Measurements from ENCODE around the gene TCF25. TPM values are rescaled to one million over a fixed set of nuclear protein-coding genes. Genes with fewer than 3 reads are reported as not detected.

TCF25 gene
- total RNA-seq, 1 experiment from 2014 or later, result 79.6 TPM

- intact Hi-C loops (cut with micrococcal nuclease), result no loop called here
- Histone ChIP-seq H3K27ac (ENCODE audit: low read length) (no peak overlapping the region), H3K4me3 (ENCODE audit: low read length) (no peak overlapping the region), H3K9me3 (ENCODE audit: low read length) (no peaks in the 10 kb centered on the region), H3K79me2 (ENCODE audit: low read length) (no peaks in the 10 kb centered on the region), H3K4me2 (ENCODE audit: low read length) (no peak overlapping the region), H3K27me3 (ENCODE audit: low read length) (no peaks in the 10 kb centered on the region), H3K4me1 (ENCODE audit: insufficient read depth, low read length) (peaks cover 8% of the 10 kb centered on the region), H2AFZ (ENCODE audit: low read length) (no peak overlapping the region), H3K9me2 (replicated peaks; ENCODE audit: low read length) (no peaks in the 10 kb centered on the region), H4K20me1 (ENCODE audit: low read length) (no peaks in the 10 kb centered on the region), H3K36me3 (ENCODE audit: low read depth, low read length) (no peaks in the 10 kb centered on the region), H3K9ac (ENCODE audit: low read length) (no peak overlapping the region), H3F3A (ENCODE audit: low read length, unreplicated experiment) (no peaks in the 10 kb centered on the region)
- CTCF ChIA-PET, result no interaction called here
- POLR2A ChIA-PET (ENCODE audit: unreplicated experiment), result no interaction called here
- DNase-seq (no peak), ATAC-seq (no peak)
- BruUV-seq (replicated peaks), result no TSS peak
- TF ChIP-seq CTCF (conservative IDR thresholded peaks at IDR 0.05; ENCODE audit: low read depth, low read length) (no peak), EZH2phosphoT487 (IDR thresholded peaks at IDR 0.05; ENCODE audit: borderline replicate concordance, low read length) (no peak), EZH2 (IDR thresholded peaks at IDR 0.05; ENCODE audit: low read length, unreplicated experiment) (no peak)
Observed at GRCh38 chr16:89858973-89859614, 14.3 kb upstream of the TCF25 start.

GRCh38 chr16:89859615-89860007 is 13.8 kb upstream of the TCF25 start:
- ATAC-seq (no peak), DNase-seq (no peak)
- no peaks in the 10 kb centered on the region for H3K27me3 ChIP-seq (ENCODE audit: low read length)
- no peak overlapping the region for H2AFZ ChIP-seq (ENCODE audit: low read length)
- H3F3A ChIP-seq (ENCODE audit: low read length, unreplicated experiment), result no peaks in the 10 kb centered on the region
- ChIA-PET POLR2A (ENCODE audit: unreplicated experiment) (no interaction called here), CTCF (no interaction called here)
- BruUV-seq (replicated peaks), result no TSS peak
- H3K9ac ChIP-seq (ENCODE audit: low read length), result no peak overlapping the region
- TF ChIP-seq EZH2phosphoT487 (IDR thresholded peaks at IDR 0.05; ENCODE audit: borderline replicate concordance, low read length) (no peak), CTCF (conservative IDR thresholded peaks at IDR 0.05; ENCODE audit: low read depth, low read length) (no peak), EZH2 (IDR thresholded peaks at IDR 0.05; ENCODE audit: low read length, unreplicated experiment) (no peak)
- no peaks in the 10 kb centered on the region for H3K9me2 ChIP-seq (replicated peaks; ENCODE audit: low read length)
- no peaks in the 10 kb centered on the region for H3K36me3 ChIP-seq (ENCODE audit: low read depth, low read length)
- H3K4me1 ChIP-seq (ENCODE audit: insufficient read depth, low read length), result peaks cover 13% of the 10 kb centered on the region
- intact Hi-C loops (cut with micrococcal nuclease), result loop anchor here (2.0 kb wide), 2 partner anchors 41 to 67 kb away; no protein-coding TSS in a partner anchor
- no peaks in the 10 kb centered on the region for H3K9me3 ChIP-seq (ENCODE audit: low read length)
- H3K4me3 ChIP-seq (ENCODE audit: low read length), result no peak overlapping the region
- no peaks in the 10 kb centered on the region for H3K79me2 ChIP-seq (ENCODE audit: low read length)
- no peaks in the 10 kb centered on the region for H4K20me1 ChIP-seq (ENCODE audit: low read length)
- H3K4me2 ChIP-seq (ENCODE audit: low read length), result no peak overlapping the region
- no peak overlapping the region for H3K27ac ChIP-seq (ENCODE audit: low read length)

- H3K9me3 ChIP-seq (ENCODE audit: low read length), result no peaks in the 10 kb centered on the region
- ChIA-PET CTCF (interaction anchor here (0.8 to 1.0 kb wide), 2 partner anchors 42 to 44 kb away, joined by 3 to 4 read pairs; partner anchors contain the start of gene FANCA), POLR2A (ENCODE audit: unreplicated experiment) (interaction anchor here (0.6 kb wide), 1 partner anchor 95 kb away, joined by 3 read pairs; no protein-coding TSS in a partner anchor)
- H3K4me3 ChIP-seq (ENCODE audit: low read length), result no peak overlapping the region
- H3K9ac ChIP-seq (ENCODE audit: low read length), result no peak overlapping the region
- DNase-seq (peak; percentile 65), ATAC-seq (peak; percentile 79)
- intact Hi-C loops (cut with micrococcal nuclease), result loop anchor here (2.0 kb wide), 2 partner anchors 42 to 68 kb away; no protein-coding TSS in a partner anchor
- no peaks in the 10 kb centered on the region for H3K36me3 ChIP-seq (ENCODE audit: low read depth, low read length)
- no peak for TF ChIP-seq EZH2 (IDR thresholded peaks at IDR 0.05; ENCODE audit: low read length, unreplicated experiment)
- no peak for TF ChIP-seq EZH2phosphoT487 (IDR thresholded peaks at IDR 0.05; ENCODE audit: borderline replicate concordance, low read length)
- TF ChIP-seq CTCF (conservative IDR thresholded peaks at IDR 0.05; ENCODE audit: low read depth, low read length), result peak; percentile 87
- no peaks in the 10 kb centered on the region for H3K79me2 ChIP-seq (ENCODE audit: low read length)
- H3K4me1 ChIP-seq (ENCODE audit: insufficient read depth, low read length), result peaks cover 16% of the 10 kb centered on the region
- no peak overlapping the region for H3K4me2 ChIP-seq (ENCODE audit: low read length)
- BruUV-seq (replicated peaks), result no TSS peak
- no peak overlapping the region for H2AFZ ChIP-seq (ENCODE audit: low read length)
- H3F3A ChIP-seq (ENCODE audit: low read length, unreplicated experiment), result no peaks in the 10 kb centered on the region
- no peaks in the 10 kb centered on the region for H3K9me2 ChIP-seq (replicated peaks; ENCODE audit: low read length)
- no peaks in the 10 kb centered on the region for H3K27me3 ChIP-seq (ENCODE audit: low read length)
- H3K27ac ChIP-seq (ENCODE audit: low read length), result no peak overlapping the region
- no peaks in the 10 kb centered on the region for H4K20me1 ChIP-seq (ENCODE audit: low read length)
Observed at GRCh38 chr16:89860747-89861304, 12.6 kb upstream of the TCF25 start.

Measured in PC-3 (cell line).